GM12891 (cell line): ENCODE results near the gene STK11.

ENCODE experiments used
- PAX5 ChIP-seq: IDR thresholded peaks from 2 replicates; pipeline ENCODE4 v1.6.1; 2011; ENCODE audit warnings: low read length, moderate library complexity, mild to moderate bottlenecking; ENCODE audit not compliant: insufficient read depth, severe bottlenecking
- POLR2A ChIP-seq: IDR thresholded peaks from 2 replicates; pipeline ENCODE4 v1.6.1; 2011; ENCODE audit warnings: low read depth, low read length, control low read depth
- POLR2AphosphoS5 ChIP-seq: IDR thresholded peaks from 2 replicates; pipeline ENCODE4 v1.6.1; 2011; ENCODE audit warnings: low read depth, low read length, control low read depth
- POU2F2 ChIP-seq: IDR thresholded peaks from 2 replicates; pipeline ENCODE4 v1.6.1; 2011; ENCODE audit warnings: low read depth, mild to moderate bottlenecking, control low read depth, low read length, moderate library complexity
- SPI1 ChIP-seq: IDR thresholded peaks from 2 replicates; pipeline ENCODE4 v1.6.1; 2011; ENCODE audit warnings: low read depth, low read length, control low read depth
- TAF1 ChIP-seq: IDR thresholded peaks from 2 replicates; pipeline ENCODE4 v1.6.1; 2011; ENCODE audit warnings: low read depth, low read length, control low read depth

DNA sequence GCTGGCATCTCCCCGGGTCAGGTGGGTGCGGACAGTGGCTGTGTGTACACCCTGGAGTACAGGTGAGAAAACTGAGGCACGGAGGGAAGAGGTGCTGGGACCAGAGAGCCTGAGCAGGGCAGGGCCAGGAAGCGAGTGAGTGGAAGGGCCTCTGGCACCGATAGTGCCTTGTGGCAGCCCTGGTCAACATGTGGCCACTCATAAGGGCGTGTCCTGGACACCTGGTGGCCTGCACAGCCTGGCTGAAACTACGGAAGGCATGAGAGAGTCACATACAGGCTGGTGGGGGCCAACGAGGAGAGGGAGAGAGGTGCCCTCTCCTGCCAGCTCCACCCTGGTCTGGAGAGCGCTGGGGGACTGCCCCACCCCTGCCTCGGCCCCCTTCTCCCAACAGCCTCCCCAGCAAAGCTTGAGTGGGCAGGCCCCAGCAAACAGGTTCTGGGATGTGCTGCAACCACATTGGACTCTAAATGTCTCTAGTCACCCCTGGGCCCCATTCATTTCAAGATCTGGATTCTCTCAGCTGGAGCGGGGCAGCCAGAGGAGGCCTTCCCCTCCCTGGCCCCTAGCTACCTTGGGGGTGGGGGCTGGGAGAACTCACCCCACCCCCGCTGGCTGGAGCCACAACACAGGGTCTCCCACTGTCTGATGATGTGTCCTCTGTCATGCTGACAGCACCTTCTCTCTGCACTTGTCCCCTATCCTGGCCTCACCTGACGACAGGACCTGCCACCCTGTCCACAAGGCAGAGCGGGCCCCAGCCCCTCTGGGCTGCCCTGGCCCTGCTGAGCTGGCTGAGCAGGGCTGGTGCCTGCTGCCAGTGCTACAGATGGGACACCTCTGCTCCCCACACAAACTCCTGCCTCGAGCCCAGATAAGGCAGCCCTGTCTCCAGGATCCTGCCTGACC is 26.4 kb downstream of the STK11 start:
- TF ChIP-seq POLR2A (no peak), SPI1 (no peak), POLR2AphosphoS5 (no peak), TAF1 (no peak), POU2F2 (no peak), PAX5 (no peak)
